ENCODE measurements around the gene SLC6A13. TPM values are rescaled to one million over a fixed set of nuclear protein-coding genes. Genes with fewer than 3 reads are reported as not detected.

The SLC6A13 gene
- total RNA-seq, 1 experiment from 2014 or later, result not detected

- H3K4me1 ChIP-seq (replicated peaks; ENCODE audit: insufficient read depth), result no peaks in the 10 kb centered on the region
- CTCF ChIA-PET, result no interaction called here
- H3K36me3 ChIP-seq (ENCODE audit: low read depth), result no peaks in the 10 kb centered on the region
- intact Hi-C loops (cut with micrococcal nuclease; ENCODE audit: unreplicated experiment), result no loop called here
- peaks cover 6% of the 10 kb centered on the region; the same call in 1 of the 2 replicates for H3K9me3 ChIP-seq (ENCODE audit: insufficient read depth, low read depth)
- POLR2A ChIA-PET (ENCODE audit: unreplicated experiment), result no interaction called here
- peaks cover 81% of the 10 kb centered on the region for H3K27me3 ChIP-seq (ENCODE audit: insufficient read depth, low read depth)
- TF ChIP-seq EZH2 (IDR thresholded peaks at IDR 0.05; ENCODE audit: low read depth), result no peak
- no peak for TF ChIP-seq CTCF (conservative IDR thresholded peaks at IDR 0.05)
- H4K20me1 ChIP-seq (ENCODE audit: insufficient read depth), result no peaks in the 10 kb centered on the region
- no TSS peak for BruUV-seq (replicated peaks)
- no peak overlapping the region for H3K4me2 ChIP-seq
- H3K79me2 ChIP-seq (ENCODE audit: low read depth), result no peaks in the 10 kb centered on the region
- no peak for DNase-seq
- no peak overlapping the region for H2AFZ ChIP-seq
- no peaks in the 10 kb centered on the region for H3K9me2 ChIP-seq (ENCODE audit: insufficient read depth)
- H3K4me3 ChIP-seq, result no peak overlapping the region
- H3K27ac ChIP-seq, result no peak overlapping the region
- H3F3A ChIP-seq (ENCODE audit: insufficient read depth, low read depth), result no peaks in the 10 kb centered on the region
Measured at GRCh38 chr12:264269-264668, 1.6 kb upstream of the SLC6A13 start.

- Histone ChIP-seq H3K79me2 (ENCODE audit: low read depth) (no peaks in the 10 kb centered on the region), H3F3A (ENCODE audit: insufficient read depth, low read depth) (no peaks in the 10 kb centered on the region), H3K27ac (no peak overlapping the region), H2AFZ (no peak overlapping the region), H3K9me3 (ENCODE audit: insufficient read depth, low read depth) (peaks cover 6% of the 10 kb centered on the region; the same call in 1 of the 2 replicates), H3K4me1 (replicated peaks; ENCODE audit: insufficient read depth) (no peaks in the 10 kb centered on the region), H4K20me1 (ENCODE audit: insufficient read depth) (no peaks in the 10 kb centered on the region), H3K27me3 (ENCODE audit: insufficient read depth, low read depth) (peaks cover 86% of the 10 kb centered on the region), H3K9me2 (ENCODE audit: insufficient read depth) (no peaks in the 10 kb centered on the region), H3K4me2 (no peak overlapping the region), H3K36me3 (ENCODE audit: low read depth) (no peaks in the 10 kb centered on the region), H3K4me3 (no peak overlapping the region)
- no peak for DNase-seq
- ChIA-PET POLR2A (ENCODE audit: unreplicated experiment) (interaction anchor here (0.6 kb wide), 1 partner anchor 30 kb away, joined by 3 read pairs; no protein-coding TSS in a partner anchor), CTCF (no interaction called here)
- BruUV-seq (replicated peaks), result no TSS peak
- intact Hi-C loops (cut with micrococcal nuclease; ENCODE audit: unreplicated experiment), result no loop called here
- TF ChIP-seq CTCF (conservative IDR thresholded peaks at IDR 0.05) (no peak), EZH2 (IDR thresholded peaks at IDR 0.05; ENCODE audit: low read depth) (no peak)
Measured at GRCh38 chr12:263574-263973, 938 bp upstream of the SLC6A13 start.

GRCh38 chr12:262113-262512 is 523 bp downstream of the SLC6A13 start:
- TF ChIP-seq CTCF (conservative IDR thresholded peaks at IDR 0.05) (no peak), EZH2 (IDR thresholded peaks at IDR 0.05; ENCODE audit: low read depth) (no peak)
- Histone ChIP-seq H3K9me2 (ENCODE audit: insufficient read depth) (no peaks in the 10 kb centered on the region), H3K4me1 (replicated peaks; ENCODE audit: insufficient read depth) (no peaks in the 10 kb centered on the region), H3K9me3 (ENCODE audit: insufficient read depth, low read depth) (peaks cover 6% of the 10 kb centered on the region; the same call in 1 of the 2 replicates), H4K20me1 (ENCODE audit: insufficient read depth) (no peaks in the 10 kb centered on the region), H3K27me3 (ENCODE audit: insufficient read depth, low read depth) (peaks cover 89% of the 10 kb centered on the region), H3K36me3 (ENCODE audit: low read depth) (no peaks in the 10 kb centered on the region), H3K4me2 (no peak overlapping the region), H2AFZ (no peak overlapping the region), H3F3A (ENCODE audit: insufficient read depth, low read depth) (no peaks in the 10 kb centered on the region), H3K4me3 (no peak overlapping the region), H3K79me2 (ENCODE audit: low read depth) (no peaks in the 10 kb centered on the region), H3K27ac (no peak overlapping the region)
- POLR2A ChIA-PET (ENCODE audit: unreplicated experiment), result interaction anchor here (0.7 kb wide), 1 partner anchor 49 kb away, joined by 15 read pairs; no protein-coding TSS in a partner anchor
- DNase-seq, result no peak
- CTCF ChIA-PET, result no interaction called here
- no TSS peak for BruUV-seq (replicated peaks)
- intact Hi-C loops (cut with micrococcal nuclease; ENCODE audit: unreplicated experiment), result no loop called here

All from PC-9 (cell line).